Coronary artery (tissue), 2 donors: ENCODE measurements around the gene GPR119.

Experiments
- DNase-seq: peaks from one replicate; pipeline ENCODE4 v3.0.0-alpha.2; 2017; ENCODE audit warnings: low spot score
- H3K27ac ChIP-seq, 2 donors: fragments of 200-600 bp; sonication (generic); one replicate each; pipeline ENCODE4 v1.5.1; 2016 to 2019
- H3K4me3 ChIP-seq: fragments of 200-600 bp; sonication (generic); 2 replicates; pipeline ENCODE4 v1.5.1; 2016; ENCODE audit warnings: mild to moderate bottlenecking, moderate library complexity
- TF ChIP-seq, protein P1 (sequence below): fragments of 200-600 bp; sonication (generic); IDR thresholded peaks from one replicate; pipeline ENCODE4 v1.5.1; 2019; ENCODE audit warnings: antibody characterized with exemption

GPR119 gene

GRCh38 chrX:130414800-130415199 lies 29.3 kb upstream of the GPR119 start:
- Histone ChIP-seq H3K27ac (no peak overlapping the region), H3K4me3 (no peak overlapping the region)
- TF ChIP-seq, protein P1, sequence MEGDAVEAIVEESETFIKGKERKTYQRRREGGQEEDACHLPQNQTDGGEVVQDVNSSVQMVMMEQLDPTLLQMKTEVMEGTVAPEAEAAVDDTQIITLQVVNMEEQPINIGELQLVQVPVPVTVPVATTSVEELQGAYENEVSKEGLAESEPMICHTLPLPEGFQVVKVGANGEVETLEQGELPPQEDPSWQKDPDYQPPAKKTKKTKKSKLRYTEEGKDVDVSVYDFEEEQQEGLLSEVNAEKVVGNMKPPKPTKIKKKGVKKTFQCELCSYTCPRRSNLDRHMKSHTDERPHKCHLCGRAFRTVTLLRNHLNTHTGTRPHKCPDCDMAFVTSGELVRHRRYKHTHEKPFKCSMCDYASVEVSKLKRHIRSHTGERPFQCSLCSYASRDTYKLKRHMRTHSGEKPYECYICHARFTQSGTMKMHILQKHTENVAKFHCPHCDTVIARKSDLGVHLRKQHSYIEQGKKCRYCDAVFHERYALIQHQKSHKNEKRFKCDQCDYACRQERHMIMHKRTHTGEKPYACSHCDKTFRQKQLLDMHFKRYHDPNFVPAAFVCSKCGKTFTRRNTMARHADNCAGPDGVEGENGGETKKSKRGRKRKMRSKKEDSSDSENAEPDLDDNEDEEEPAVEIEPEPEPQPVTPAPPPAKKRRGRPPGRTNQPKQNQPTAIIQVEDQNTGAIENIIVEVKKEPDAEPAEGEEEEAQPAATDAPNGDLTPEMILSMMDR, result no peak
- no peak for DNase-seq

DNA sequence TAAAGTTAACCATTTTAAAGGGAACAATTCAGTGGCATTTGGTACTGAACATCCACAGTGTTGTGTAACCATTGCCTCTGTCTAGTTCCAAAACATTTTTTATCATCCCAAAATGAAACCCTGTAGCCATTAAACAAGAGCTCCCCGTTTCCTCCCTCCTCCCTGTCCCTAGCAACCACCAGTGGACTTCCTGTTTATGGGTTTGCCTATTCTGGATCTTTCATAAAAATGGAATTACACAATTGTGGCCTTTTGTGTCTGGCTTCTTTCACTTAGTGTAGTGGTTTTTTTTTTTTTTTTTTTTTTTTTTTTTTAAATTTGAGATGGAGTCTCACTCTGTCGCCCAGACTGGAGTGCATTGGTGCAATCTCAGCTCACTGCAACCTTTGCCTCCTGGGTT lies 27.9 kb upstream of the GPR119 start:
- Histone ChIP-seq H3K27ac (no peak overlapping the region), H3K4me3 (no peak overlapping the region)
- TF ChIP-seq, protein P1, result no peak
- DNase-seq, result no peak

DNA sequence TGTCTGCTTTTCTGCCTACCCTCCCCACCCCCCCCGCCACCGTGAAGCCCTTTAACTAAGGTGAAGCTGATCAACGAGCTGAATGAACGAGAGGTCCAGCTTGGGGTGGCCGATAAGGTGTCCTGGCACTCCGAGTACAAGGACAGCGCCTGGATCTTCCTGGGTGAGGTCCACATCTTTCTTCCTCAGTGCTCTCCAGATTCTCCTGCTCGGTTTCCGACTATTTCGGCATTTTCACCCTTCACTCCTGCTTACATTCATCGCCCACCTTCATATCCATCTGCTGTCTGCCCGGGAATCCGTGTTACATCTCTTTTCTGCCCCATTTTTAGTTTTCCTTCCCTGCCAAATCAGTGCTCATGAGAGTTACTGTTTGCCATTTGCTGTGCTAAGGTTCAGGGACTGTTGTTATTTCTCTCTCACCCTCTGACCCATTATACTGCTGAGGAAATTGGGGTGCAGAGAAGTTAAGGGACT lies 16.8 kb upstream of the GPR119 start:
- Histone ChIP-seq H3K27ac (peak overlapping the region; percentile 43 to 89), H3K4me3 (peak overlapping the region; percentile 83)
- TF ChIP-seq, protein P1, result no peak
- DNase-seq, result no peak

GRCh38 chrX:130401415-130402207 lies 16.1 kb upstream of the GPR119 start, which contains the start of gene RBMX2:
Gene RBMX2 (plus strand): TSS chrX:130401987. CDS start chrX:130402033, 46 bp downstream.
- TF ChIP-seq, protein P1, result no peak
- H3K27ac ChIP-seq, result peak within 1 kb of the TSS; percentile 43 to 89
- peak; percentile 77 for DNase-seq
- H3K4me3 ChIP-seq, result peak within 1 kb of the TSS; percentile 83

GRCh38 chrX:130395341-130395740 lies 9.9 kb upstream of the GPR119 start:
- no peak for DNase-seq
- TF ChIP-seq, protein P1, result no peak
- Histone ChIP-seq H3K4me3 (no peak overlapping the region), H3K27ac (no peak overlapping the region)

- TF ChIP-seq, protein P1, result peak; percentile 52
- no peak for DNase-seq
- no peak overlapping the region for H3K4me3 ChIP-seq
- H3K27ac ChIP-seq, result no peak overlapping the region
Measured at GRCh38 chrX:130393451-130394074, 8.1 kb upstream of the GPR119 start.
